Neural cell (in vitro differentiated cells): Measurements from ENCODE around the gene PDGFB. TPM values are rescaled to one million over a fixed set of nuclear protein-coding genes. Genes with fewer than 3 reads are reported as not detected.
"Not testable (repeated sequence)": the region's sequence is repeated elsewhere in the genome, so short reads cannot be mapped to it uniquely, and the experiment has no call there.

Experiments used
- H2AFZ ChIP-seq: fragments of 200-600, 300-800 bp; sonication (generic), shearing (Covaris generic); 2 replicates; pipeline ENCODE4 v1.6.0; 2014; ENCODE audit warnings: low read depth, mild to moderate bottlenecking, antibody characterized with exemption, low read length, moderate library complexity
- H3F3A ChIP-seq: fragments of 200-600 bp; shearing (Covaris generic); 2 replicates; pipeline ENCODE4 v1.6.1; 2016; ENCODE audit warnings: mild to moderate bottlenecking, moderate library complexity, mixed read lengths, antibody characterized with exemption, low read length; ENCODE audit not compliant: insufficient read depth, poor library complexity, severe bottlenecking
- H3K27ac ChIP-seq: fragments of 200-600, 300-800 bp; sonication (generic), shearing (Covaris generic); 2 replicates; pipeline ENCODE4 v1.5.1; 2014; ENCODE audit warnings: mild to moderate bottlenecking, low read length, moderate library complexity
- H3K27me3 ChIP-seq: fragments of 300-800, 200-600 bp; sonication (generic), shearing (Covaris generic); 2 replicates; pipeline ENCODE4 v1.6.0; 2014; ENCODE audit warnings: mild to moderate bottlenecking, low read depth, low read length, moderate library complexity; ENCODE audit not compliant: insufficient read depth
- H3K36me3 ChIP-seq: fragments of 300-800, 200-600 bp; sonication (generic), shearing (Covaris generic); 2 replicates; pipeline ENCODE4 v1.5.1; 2014; ENCODE audit warnings: mild to moderate bottlenecking, antibody characterized with exemption, low read length, moderate library complexity; ENCODE audit not compliant: insufficient read depth
- H3K4me2 ChIP-seq: fragments of 300-800, 200-600 bp; sonication (generic), shearing (Covaris generic); 2 replicates; pipeline ENCODE4 v1.6.0; 2014; ENCODE audit warnings: mild to moderate bottlenecking, low read length
- H3K4me3 ChIP-seq: fragments of 300-800, 200-600 bp; sonication (generic), shearing (Covaris generic); 2 replicates; pipeline ENCODE4 v1.5.1; 2014; ENCODE audit warnings: mild to moderate bottlenecking, low read length, moderate library complexity
- H3K79me2 ChIP-seq: fragments of 200-600 bp; shearing (Covaris generic); replicated peaks from 2 replicates; pipeline ENCODE4 v1.6.0; 2014; ENCODE audit warnings: mild to moderate bottlenecking, low read length, moderate library complexity; ENCODE audit not compliant: insufficient read depth
- H3K9ac ChIP-seq: fragments of 300-800, 200-600 bp; sonication (generic), shearing (Covaris generic); 2 replicates; pipeline ENCODE4 v1.6.1; 2016; ENCODE audit warnings: mild to moderate bottlenecking, low read length, mixed read lengths
- H3K9me2 ChIP-seq: fragments of 200-600 bp; shearing (Covaris generic); 2 replicates; pipeline ENCODE4 v1.6.1; 2016; ENCODE audit warnings: mild to moderate bottlenecking, low read length, mixed read lengths; ENCODE audit not compliant: insufficient read depth
- H3K9me3 ChIP-seq: fragments of 200-600, 300-800 bp; sonication (generic), shearing (Covaris generic); 2 replicates; pipeline ENCODE4 v1.6.1; 2016; ENCODE audit warnings: mild to moderate bottlenecking, mixed run types, low read length, moderate library complexity, mixed read lengths
- H4K20me1 ChIP-seq: fragments of 200-600 bp; shearing (Covaris generic); 2 replicates; pipeline ENCODE4 v1.6.1; 2016; ENCODE audit warnings: mild to moderate bottlenecking, mixed run types; ENCODE audit not compliant: insufficient read depth
- EP300 ChIP-seq: fragments of 450-650 bp; conservative IDR thresholded peaks from 2 replicates; pipeline ENCODE4 v1.6.1; 2014; ENCODE audit warnings: antibody characterized with exemption, mild to moderate bottlenecking, moderate library complexity; ENCODE audit not compliant: poor library complexity, severe bottlenecking
- EZH2 ChIP-seq: fragments of 200-600, 300-800 bp; shearing (Covaris generic), sonication (generic); IDR thresholded peaks from 2 replicates; pipeline ENCODE4 v1.6.1; 2014; ENCODE audit warnings: antibody characterized with exemption, low read length, borderline replicate concordance, mild to moderate bottlenecking; ENCODE audit not compliant: insufficient read depth, poor library complexity, severe bottlenecking
- MXI1 ChIP-seq: fragments of 450-650 bp; conservative IDR thresholded peaks from 2 replicates; pipeline ENCODE4 v1.6.1; 2014; ENCODE audit warnings: antibody characterized with exemption, mild to moderate bottlenecking; ENCODE audit not compliant: poor library complexity, severe bottlenecking
- POLR2AphosphoS5 ChIP-seq: IDR thresholded peaks from 2 replicates; pipeline ENCODE4 v1.6.1; 2012
- RAD21 ChIP-seq: fragments of 450-650 bp; conservative IDR thresholded peaks from 2 replicates; pipeline ENCODE4 v1.6.1; 2014; ENCODE audit warnings: antibody characterized with exemption, mild to moderate bottlenecking, moderate library complexity
- REST ChIP-seq: IDR thresholded peaks from 2 replicates; pipeline ENCODE4 v1.6.1; 2012; ENCODE audit warnings: borderline replicate concordance
- SMC3 ChIP-seq: fragments of 450-650 bp; conservative IDR thresholded peaks from 2 replicates; pipeline ENCODE4 v1.6.1; 2014; ENCODE audit warnings: antibody characterized with exemption, mild to moderate bottlenecking, moderate library complexity; ENCODE audit not compliant: poor library complexity
- TAF1 ChIP-seq: IDR thresholded peaks from 2 replicates; pipeline ENCODE4 v1.6.1; 2012; ENCODE audit warnings: low read depth
- polyA plus RNA-seq: library from polyadenylated mRNA; depleted of rRNA; stranded (reverse); fragments of >200 nt; gene quantifications from 2 replicates; pipeline ENCODE4 v1.2.3, GENCODE V29; 2014
- TF ChIP-seq, protein P1 (sequence below): fragments of 450-650 bp; IDR thresholded peaks from 2 replicates; pipeline ENCODE4 v1.5.1; 2014; ENCODE audit warnings: antibody characterized with exemption, mild to moderate bottlenecking, moderate library complexity; ENCODE audit not compliant: poor library complexity, severe bottlenecking

Gene PDGFB
- polyA plus RNA-seq, 1 donor from 2014 or later: 0.61 TPM

GRCh38 chr22:39220450-39220849 is 24.3 kb downstream of the PDGFB start:
- Histone ChIP-seq H2AFZ (no peak overlapping the region), H3K27ac (peak overlapping the region; percentile 37), H3K79me2 (no peaks in the 10 kb centered on the region), H3K9me2 (no peaks in the 10 kb centered on the region), H4K20me1 (no peaks in the 10 kb centered on the region), H3K4me2 (no peak overlapping the region), H3F3A (no peaks in the 10 kb centered on the region), H3K9me3 (no peaks in the 10 kb centered on the region), H3K9ac (no peak overlapping the region), H3K27me3 (no peaks in the 10 kb centered on the region), H3K36me3 (no peaks in the 10 kb centered on the region), H3K4me3 (no peak overlapping the region)
- no peak for TF ChIP-seq EZH2
- TF ChIP-seq TAF1: no peak
- TF ChIP-seq MXI1: no peak
- no peak for TF ChIP-seq EP300
- TF ChIP-seq, protein P1, sequence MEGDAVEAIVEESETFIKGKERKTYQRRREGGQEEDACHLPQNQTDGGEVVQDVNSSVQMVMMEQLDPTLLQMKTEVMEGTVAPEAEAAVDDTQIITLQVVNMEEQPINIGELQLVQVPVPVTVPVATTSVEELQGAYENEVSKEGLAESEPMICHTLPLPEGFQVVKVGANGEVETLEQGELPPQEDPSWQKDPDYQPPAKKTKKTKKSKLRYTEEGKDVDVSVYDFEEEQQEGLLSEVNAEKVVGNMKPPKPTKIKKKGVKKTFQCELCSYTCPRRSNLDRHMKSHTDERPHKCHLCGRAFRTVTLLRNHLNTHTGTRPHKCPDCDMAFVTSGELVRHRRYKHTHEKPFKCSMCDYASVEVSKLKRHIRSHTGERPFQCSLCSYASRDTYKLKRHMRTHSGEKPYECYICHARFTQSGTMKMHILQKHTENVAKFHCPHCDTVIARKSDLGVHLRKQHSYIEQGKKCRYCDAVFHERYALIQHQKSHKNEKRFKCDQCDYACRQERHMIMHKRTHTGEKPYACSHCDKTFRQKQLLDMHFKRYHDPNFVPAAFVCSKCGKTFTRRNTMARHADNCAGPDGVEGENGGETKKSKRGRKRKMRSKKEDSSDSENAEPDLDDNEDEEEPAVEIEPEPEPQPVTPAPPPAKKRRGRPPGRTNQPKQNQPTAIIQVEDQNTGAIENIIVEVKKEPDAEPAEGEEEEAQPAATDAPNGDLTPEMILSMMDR: no peak
- TF ChIP-seq SMC3: no peak
- no peak for TF ChIP-seq REST
- TF ChIP-seq POLR2AphosphoS5: no peak
- no peak for TF ChIP-seq RAD21

DNA sequence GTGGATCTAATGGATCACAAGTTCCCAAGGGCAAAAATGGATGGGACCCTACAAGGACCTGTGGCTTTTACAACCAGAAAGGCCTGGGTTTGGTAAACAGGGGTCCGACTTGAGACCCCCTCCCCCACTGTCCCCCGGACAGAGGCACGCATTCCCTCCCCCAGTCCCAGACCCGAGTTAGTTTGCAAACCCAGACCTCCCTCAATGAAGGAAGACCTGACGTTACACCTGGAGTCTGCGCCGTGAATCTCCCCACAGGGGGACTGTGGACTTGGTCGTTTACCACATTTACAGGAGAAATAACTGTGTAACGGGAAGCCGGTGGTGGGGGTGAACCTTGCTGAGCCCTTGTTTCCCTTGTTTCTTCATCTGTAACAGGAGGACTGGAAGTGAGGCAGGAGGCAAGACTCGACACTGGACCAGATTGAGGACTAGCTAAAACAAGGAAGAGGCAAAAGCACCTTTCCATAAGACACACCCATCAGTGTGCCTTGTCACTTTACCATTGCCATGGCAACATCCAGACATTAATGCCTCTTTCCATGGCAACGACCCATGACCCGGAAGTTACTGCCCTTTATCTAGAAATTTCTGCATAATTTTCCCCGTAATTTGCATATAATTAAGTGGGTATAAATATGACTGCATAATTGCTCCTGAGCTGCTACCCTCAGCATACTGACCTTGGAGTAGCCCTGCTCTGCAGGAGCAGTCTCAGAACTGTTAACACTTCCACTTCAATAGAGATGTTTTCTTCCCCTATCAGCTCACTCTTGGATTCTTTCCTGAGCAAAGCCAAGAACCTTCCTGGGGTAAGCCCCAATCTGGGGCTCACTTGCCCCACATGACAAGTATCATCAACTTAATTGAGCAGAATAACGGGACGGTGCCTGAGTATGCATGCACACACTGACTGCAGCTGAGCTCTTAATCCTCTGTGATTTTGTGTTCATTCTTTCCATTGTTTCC is 25.4 kb downstream of the PDGFB start:
- H3K4me2 ChIP-seq: no peak overlapping the region
- peak overlapping the region; percentile 1 for H3K9ac ChIP-seq
- peak overlapping the region; percentile 65 for H3K27ac ChIP-seq
- H2AFZ ChIP-seq: peak overlapping the region; percentile 12
- H3K4me3 ChIP-seq: peak overlapping the region; percentile 26
- no peaks in the 10 kb centered on the region for H3K9me3 ChIP-seq
- H3K36me3 ChIP-seq: no peaks in the 10 kb centered on the region
- no peaks in the 10 kb centered on the region for H3F3A ChIP-seq
- H3K79me2 ChIP-seq: no peaks in the 10 kb centered on the region
- no peaks in the 10 kb centered on the region for H3K9me2 ChIP-seq
- no peaks in the 10 kb centered on the region for H3K27me3 ChIP-seq
- no peaks in the 10 kb centered on the region for H4K20me1 ChIP-seq
- TF ChIP-seq REST (no peak), MXI1 (no peak), SMC3 (no peak)

DNA sequence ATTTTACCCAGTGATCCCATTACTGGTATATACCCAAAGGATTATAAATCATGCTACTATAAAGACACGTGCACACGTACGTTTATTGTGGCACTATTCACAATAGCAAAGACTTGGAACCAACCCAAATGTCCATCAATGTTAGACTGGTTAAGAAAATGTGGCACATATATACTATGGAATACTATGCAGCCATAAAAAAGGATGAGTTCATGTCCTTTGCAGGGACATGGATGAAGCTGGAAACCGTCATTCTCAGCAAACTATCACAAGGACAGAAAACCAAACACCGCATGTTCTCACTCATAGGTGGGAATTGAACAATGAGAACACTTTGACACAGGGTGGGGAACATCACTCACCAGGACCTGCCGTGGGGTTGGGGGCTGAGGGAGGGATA is 26.4 kb downstream of the PDGFB start:
- not testable (repeated sequence) for H3K9ac ChIP-seq, H2AFZ ChIP-seq, H3K36me3 ChIP-seq, H3K27ac ChIP-seq, H4K20me1 ChIP-seq, H3K9me3 ChIP-seq, H3K9me2 ChIP-seq, H3K4me3 ChIP-seq, H3F3A ChIP-seq, H3K4me2 ChIP-seq, H3K27me3 ChIP-seq, H3K79me2 ChIP-seq
